DND-41 (cell line): ENCODE measurements around the gene GAS7.

Source experiments
- EZH2 ChIP-seq: IDR thresholded peaks from 3 replicates; pipeline ENCODE4 v1.6.1; 2012; ENCODE audit warnings: borderline replicate concordance, low read depth, mild to moderate bottlenecking, moderate library complexity, low read length, inconsistent platforms; ENCODE audit not compliant: severe bottlenecking
- TF ChIP-seq, protein P1 (sequence below): IDR thresholded peaks from 2 replicates; pipeline ENCODE4 v1.5.1; 2012; ENCODE audit warnings: borderline replicate concordance, low read length, moderate library complexity, mild to moderate bottlenecking; ENCODE audit not compliant: poor library complexity, severe bottlenecking; ENCODE audit errors: extremely low read depth

DNA sequence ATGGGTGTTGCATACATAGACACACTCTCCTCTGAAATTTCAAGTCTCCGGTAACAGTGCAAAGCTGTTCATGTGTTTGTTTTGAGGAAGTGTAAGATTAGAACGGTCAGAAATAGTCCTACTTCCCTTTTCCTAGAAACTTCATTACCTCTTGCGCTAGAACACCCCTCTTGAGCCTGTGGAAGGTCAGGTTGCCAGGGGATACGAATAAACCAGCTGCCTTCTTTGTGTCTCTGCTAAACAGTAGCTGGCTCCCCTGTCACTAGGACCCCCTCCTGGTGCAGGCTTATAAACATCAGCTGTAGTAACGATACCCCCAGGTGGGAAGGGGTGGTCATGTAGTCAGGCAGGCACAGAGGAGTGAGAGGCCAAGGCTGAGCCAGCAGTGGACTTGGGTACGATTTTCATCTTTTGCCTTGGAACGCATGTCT lies 179.9 kb downstream of the GAS7 start:
- TF ChIP-seq, protein P1, sequence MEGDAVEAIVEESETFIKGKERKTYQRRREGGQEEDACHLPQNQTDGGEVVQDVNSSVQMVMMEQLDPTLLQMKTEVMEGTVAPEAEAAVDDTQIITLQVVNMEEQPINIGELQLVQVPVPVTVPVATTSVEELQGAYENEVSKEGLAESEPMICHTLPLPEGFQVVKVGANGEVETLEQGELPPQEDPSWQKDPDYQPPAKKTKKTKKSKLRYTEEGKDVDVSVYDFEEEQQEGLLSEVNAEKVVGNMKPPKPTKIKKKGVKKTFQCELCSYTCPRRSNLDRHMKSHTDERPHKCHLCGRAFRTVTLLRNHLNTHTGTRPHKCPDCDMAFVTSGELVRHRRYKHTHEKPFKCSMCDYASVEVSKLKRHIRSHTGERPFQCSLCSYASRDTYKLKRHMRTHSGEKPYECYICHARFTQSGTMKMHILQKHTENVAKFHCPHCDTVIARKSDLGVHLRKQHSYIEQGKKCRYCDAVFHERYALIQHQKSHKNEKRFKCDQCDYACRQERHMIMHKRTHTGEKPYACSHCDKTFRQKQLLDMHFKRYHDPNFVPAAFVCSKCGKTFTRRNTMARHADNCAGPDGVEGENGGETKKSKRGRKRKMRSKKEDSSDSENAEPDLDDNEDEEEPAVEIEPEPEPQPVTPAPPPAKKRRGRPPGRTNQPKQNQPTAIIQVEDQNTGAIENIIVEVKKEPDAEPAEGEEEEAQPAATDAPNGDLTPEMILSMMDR, result no peak
- TF ChIP-seq EZH2, result no peak
